K562 (cell line): ENCODE data around the gene TTC28. TPM values are rescaled to one million over a fixed set of nuclear protein-coding genes. Genes with fewer than 3 reads are reported as not detected.

Source experiments
- ATAC-seq: fragments of 200-7000 bp; cut with Tn5 transposase; 3 replicates; pipeline ENCODE4 v1.9.1; 2020; ENCODE audit warnings: moderate library complexity
- BruUV-seq: library from RNA; stranded (reverse); fragments of 400-500 nt; replicated peaks from 2 replicates; lab custom pipeline; 2021; lab: Mats Ljungman, UMichigan
- CTCF ChIA-PET: fragments of 300-600 bp; formaldehyde crosslinking; extraction: SDS; loops from one replicate; lab custom pipeline; 2021; ENCODE audit warnings: low intra/inter-chr PET ratio; lab: Yijun Ruan, JAX
- POLR2A ChIA-PET: fragments of 300-600, 350-650 bp; sonication (Branson Sonifier 250); formaldehyde crosslinking; extraction: SDS; loops from one replicate; lab custom pipeline; 2021; ENCODE audit warnings: antibody characterized with exemption, inconsistent platforms; lab: Yijun Ruan, JAX
- DNase-seq, 4 experiments: peaks; one replicate each; pipeline versions ENCODE4 v3.0.0 to v3.0.0-alpha.2; 2011 to 2018; ENCODE audit warnings: low spot score in 3 of 4, mixed read lengths in 3 of 4; ENCODE audit errors: extremely low read depth in 1 of 4
- FAIRE-seq: peaks from 2 replicates; lab custom pipeline; 2011; peaks lifted over from hg19 to GRCh38; lab: Jason Lieb, UNC
- H2AFZ ChIP-seq: 2 replicates; pipeline ENCODE4 v1.6.0; 2011; ENCODE audit warnings: low read depth, low read length, control low read depth, inconsistent platforms
- H3K27ac ChIP-seq: fragments of 200-600 bp; 3 replicates; pipeline ENCODE4 v1.8.0; 2011; ENCODE audit warnings: low read depth, mild to moderate bottlenecking, control low read depth, inconsistent platforms, low read length, moderate library complexity, mixed read lengths; ENCODE audit errors: extremely low read depth
- H3K27me3 ChIP-seq, 2 experiments: fragments of 300-600 bp in 1 of 2; 2 replicates in 1 of 2; 3 replicates in 1 of 2; pipeline versions ENCODE4 v1.6.0 to v1.8.0; 2011; ENCODE audit warnings: inconsistent platforms in 2 of 2, low read length in 2 of 2, mild to moderate bottlenecking in 1 of 2, mixed read lengths in 1 of 2, moderate library complexity in 1 of 2; ENCODE audit not compliant: control insufficient read depth in 2 of 2, insufficient read depth in 2 of 2
- H3K36me3 ChIP-seq: fragments of 300-600 bp; 3 replicates; pipeline ENCODE4 v1.8.0; 2011; ENCODE audit warnings: mild to moderate bottlenecking, low read length, inconsistent platforms; ENCODE audit not compliant: control insufficient read depth, insufficient read depth
- H3K4me1 ChIP-seq, 2 experiments: fragments of 200-600 bp in 1 of 2; replicated peaks in 1 of 2; 2 replicates in 1 of 2; 3 replicates in 1 of 2; pipeline versions ENCODE4 v1.5.1 to v1.8.0; 2011; ENCODE audit warnings: inconsistent platforms in 2 of 2, low read length in 2 of 2, mild to moderate bottlenecking in 1 of 2, mixed read lengths in 1 of 2, moderate library complexity in 1 of 2; ENCODE audit not compliant: control insufficient read depth in 2 of 2, insufficient read depth in 2 of 2
- H3K4me2 ChIP-seq: 2 replicates; pipeline ENCODE4 v1.6.1; 2011; ENCODE audit warnings: low read length, control low read depth, inconsistent platforms, mixed read lengths; ENCODE audit not compliant: insufficient read depth
- H3K4me3 ChIP-seq: fragments of 200-600 bp; sonication (generic), shearing (Covaris generic); 2 replicates; pipeline ENCODE4 v1.5.1; 2016; ENCODE audit warnings: control low read depth, inconsistent platforms
- H3K79me2 ChIP-seq: fragments of 200-600 bp; 3 replicates; pipeline ENCODE4 v1.8.0; 2011; ENCODE audit warnings: low read length, inconsistent platforms; ENCODE audit not compliant: control insufficient read depth, insufficient read depth
- H3K9ac ChIP-seq, 2 experiments: 2 replicates each; pipeline versions ENCODE4 v1.6.0 to v1.6.1; 2011; ENCODE audit warnings: low read depth in 2 of 2, low read length in 2 of 2, control low read depth in 1 of 2, inconsistent platforms in 1 of 2, mild to moderate bottlenecking in 1 of 2, mixed read lengths in 1 of 2; ENCODE audit not compliant: insufficient read depth in 1 of 2
- H3K9me1 ChIP-seq: one replicate; pipeline ENCODE4 v1.6.0; 2011; ENCODE audit warnings: inconsistent platforms, mild to moderate bottlenecking, low read length, moderate library complexity; ENCODE audit not compliant: control insufficient read depth, insufficient read depth
- H3K9me3 ChIP-seq: replicated peaks from 2 replicates; pipeline ENCODE4 v1.5.1; 2011; ENCODE audit warnings: low read depth, low read length, inconsistent platforms; ENCODE audit not compliant: control insufficient read depth, insufficient read depth
- H4K20me1 ChIP-seq: replicated peaks from 2 replicates; pipeline ENCODE4 v1.6.1; 2011; ENCODE audit warnings: low read length, inconsistent platforms, mixed read lengths; ENCODE audit not compliant: control insufficient read depth, insufficient read depth
- KLF13 ChIP-seq: fragments of 450-650 bp; IDR thresholded peaks from 2 replicates; pipeline ENCODE4 v1.6.1; 2016; ENCODE audit warnings: missing genetic modification characterization, low read depth, mild to moderate bottlenecking, missing compliant biosample characterization, moderate library complexity, borderline replicate concordance
- PKNOX1 ChIP-seq: fragments of 450-650 bp; IDR thresholded peaks from 2 replicates; pipeline ENCODE4 v1.6.1; 2016
- PTRF ChIP-seq: fragments of 450-650 bp; IDR thresholded peaks from 2 replicates; pipeline ENCODE4 v1.6.1; 2016; ENCODE audit warnings: mild to moderate bottlenecking, missing genetic modification characterization, missing compliant biosample characterization
- TCF15 ChIP-seq: fragments of 250-450 bp; sonication (Bioruptor Pico); IDR thresholded peaks from 2 replicates; pipeline ENCODE4 v1.8.0; 2022; ENCODE audit warnings: moderate library complexity, mild to moderate bottlenecking, inconsistent platforms
- ZBTB11 ChIP-seq, 3 experiments: fragments of 200-800 bp in 1 of 3; fragments of 250-450 bp in 1 of 3; fragments of 450-650 bp in 1 of 3; sonication (Bioruptor Pico) in 1 of 3; sonication (Bioruptor generic) in 1 of 3; formaldehyde crosslinking in 1 of 3; IDR thresholded peaks; 2 replicates each; pipeline versions ENCODE4 v1.6.1 to v1.8.0; 2016 to 2022; ENCODE audit warnings: mild to moderate bottlenecking in 2 of 3, missing genetic modification characterization in 2 of 3, missing compliant biosample characterization in 1 of 3, moderate library complexity in 1 of 3
- ZBTB5 ChIP-seq: fragments of 450-650 bp; IDR thresholded peaks from 2 replicates; pipeline ENCODE4 v1.6.1; 2017; ENCODE audit warnings: antibody characterized with exemption
- ZNF12 ChIP-seq: sonication (generic); formaldehyde crosslinking; IDR thresholded peaks from 2 replicates; pipeline ENCODE4 v1.4.0; 2020; ENCODE audit warnings: mild to moderate bottlenecking, missing genetic modification reagents
- ZNF354B ChIP-seq: fragments of 250-450 bp; sonication (Bioruptor Pico); IDR thresholded peaks from 2 replicates; pipeline ENCODE4 v1.4.0; 2020
- ZSCAN29 ChIP-seq: fragments of 450-650 bp; IDR thresholded peaks from 2 replicates; pipeline ENCODE4 v1.6.1; 2017
- WGBS: fragments of 100-300 bp; shearing (Covaris generic); methylation state at CpG from one replicate; pipeline ENCODE4 v1.1.6; 2016; ENCODE audit warnings: low coverage, mixed read lengths; ENCODE audit not compliant: insufficient coverage; ENCODE audit errors: missing lambda C conversion rate; 5-methylcytosine and 5-hydroxymethylcytosine counted together
- in situ Hi-C: fragments of 300-500 bp; cut with MboI; formaldehyde crosslinking; loops from 4 replicates; pipeline ENCODE4 v1.15.0; 2018; ENCODE audit warnings: inconsistent platforms, mixed read lengths
- intact Hi-C: fragments of 100-400 bp; cut with micrococcal nuclease; formaldehyde crosslinking; loops from 2 replicates; pipeline ENCODE4 v1.14.2; 2022
- polyA plus RNA-seq, 8 experiments: library from polyadenylated mRNA; depleted of rRNA in 4 of 8; stranded (reverse) in 5 of 8; unstranded in 3 of 8; fragments of >200 nt; fragmentation: Nextera tagmentation in 2 of 8; fragmentation: Illumina TruSeq in 1 of 8; extraction: Ambion mirVana in 2 of 8; extraction: Trizol in 1 of 8; gene quantifications; 2 replicates each; pipeline versions ENCODE4 v1.2.1 to v1.2.3, GENCODE V29; 2011 to 2014; ENCODE audit warnings: inconsistent platforms in 1 of 8, missing spikeins in 1 of 8
- total RNA-seq, 7 experiments: library from RNA; depleted of rRNA in 6 of 7; stranded (reverse); fragments of >200 nt in 6 of 7; fragmentation: Illumina TruSeq in 2 of 7; extraction: Trizol in 2 of 7; gene quantifications; 2 replicates each; pipeline versions ENCODE4 v1.2.1 to v1.2.3, GENCODE V29; 2011 to 2021; ENCODE audit warnings: low replicate concordance in 1 of 7

TTC28 gene
- total and polyA plus RNA-seq, 9 of the 15 experiments (the other 6 are each of a cell fraction or from before 2014, with no cell fraction given) = 0.22 to 10.7 (median 3.1) TPM

- Histone ChIP-seq H3K9ac (no peak overlapping the region), H3K9me1 (no peaks in the 10 kb centered on the region), H4K20me1 (no peaks in the 10 kb centered on the region), H3K4me2 (no peak overlapping the region), H3K4me1 (no peaks in the 10 kb centered on the region; a peak in 2 of 5 replicates), H3K79me2 (no peaks in the 10 kb centered on the region), H3K4me3 (no peak overlapping the region), H3K9me3 (no peaks in the 10 kb centered on the region), H3K27ac (no peak overlapping the region), H3K36me3 (no peaks in the 10 kb centered on the region), H3K27me3 (no peaks in the 10 kb centered on the region), H2AFZ (no peak overlapping the region)
- BruUV-seq = no TSS peak
- WGBS = 22% methylated on average over 4 of the region's 4 CpGs
- ATAC-seq = no peak
- POLR2A ChIA-PET = no interaction called here
- in situ Hi-C loops (no loop called here), intact Hi-C loops (no loop called here)
- CTCF ChIA-PET = no interaction called here
- TF ChIP-seq PKNOX1 (peak; percentile 67; the same call in 1 of the 2 replicates), ZBTB5 (no peak)
- no peak for FAIRE-seq
- peak in 1 of 4 experiments; percentile 8 for DNase-seq
These were observed 382.1 kb downstream of the TTC28 start for GRCh38 chr22:28297504-28297903.

DNA sequence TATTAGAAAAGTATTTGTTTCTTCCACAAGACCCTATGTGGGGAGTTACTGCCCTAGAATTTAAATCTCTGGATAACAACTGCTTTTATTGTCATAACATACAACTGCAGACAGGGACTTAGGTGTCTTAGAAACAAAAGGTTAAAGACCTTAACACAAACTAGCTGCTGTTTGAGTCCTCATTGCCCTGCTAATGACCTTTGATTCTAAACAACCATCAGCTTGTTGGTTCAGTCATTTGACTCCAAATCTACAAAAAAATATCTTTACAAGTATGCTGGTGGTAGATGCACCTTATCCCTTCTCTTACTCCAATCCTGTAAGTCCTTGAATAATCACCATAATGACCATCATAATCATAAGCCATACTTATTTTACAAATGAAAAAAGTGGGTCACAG lies 383.2 kb downstream of the TTC28 start:
- in situ Hi-C loops = no loop called here
- Histone ChIP-seq H3K9me3 (no peaks in the 10 kb centered on the region), H3K4me2 (no peak overlapping the region), H3K36me3 (no peaks in the 10 kb centered on the region), H3K27ac (no peak overlapping the region), H3K4me1 (no peaks in the 10 kb centered on the region; a peak in 2 of 5 replicates), H2AFZ (no peak overlapping the region), H4K20me1 (no peaks in the 10 kb centered on the region), H3K9ac (no peak overlapping the region), H3K4me3 (no peak overlapping the region), H3K27me3 (no peaks in the 10 kb centered on the region), H3K79me2 (no peaks in the 10 kb centered on the region), H3K9me1 (no peaks in the 10 kb centered on the region)
- CTCF ChIA-PET = no interaction called here
- intact Hi-C loops = no loop called here
- no peak for FAIRE-seq
- BruUV-seq = no TSS peak
- ATAC-seq = no peak
- POLR2A ChIA-PET = no interaction called here
- DNase-seq = no peak
- TF ChIP-seq ZNF354B (no peak), PTRF (tag) (no peak), ZBTB11 (CRISPR knock-in tag; IDR thresholded peaks at IDR 0.05) (no peak), TCF15 (CRISPR knock-in tag) (no peak), KLF13 (tag) (no peak), ZNF12 (CRISPR knock-in tag) (no peak), ZSCAN29 (no peak)
